T1000 (cell line): Measurements from ENCODE around the gene SLC12A5.

Source experiments
- DNase-seq: peaks from one replicate; lab custom pipeline; 2025; ENCODE audit warnings: mixed read lengths; lab: John Stamatoyannopoulos, UW

Gene SLC12A5

GRCh38 chr20:46108435-46108841 is 79.4 kb downstream of the SLC12A5 start:
- no peak for DNase-seq

- no peak for DNase-seq
These were observed 80.0 kb downstream of the SLC12A5 start for GRCh38 chr20:46108976-46109375.
